Endothelial cell of umbilical vein (primary cell): ENCODE measurements around the gene KERA. TPM values are rescaled to one million over a fixed set of nuclear protein-coding genes. Genes with fewer than 3 reads are reported as not detected.

Source experiments
- BruUV-seq: library from RNA; stranded (reverse); fragments of 400-500 nt; replicated peaks from 2 replicates; lab custom pipeline; 2021; lab: Mats Ljungman, UMichigan
- CTCF ChIA-PET: fragments of 300-600, 350-600 bp; sonication (Branson Sonifier 250); formaldehyde crosslinking; loops from one replicate; lab custom pipeline; 2021; ENCODE audit warnings: antibody characterized with exemption, inconsistent platforms; lab: Charles Lee
- POLR2A ChIA-PET: fragments of 300-600, 350-600 bp; sonication (Branson Sonifier 250); formaldehyde crosslinking; loops from one replicate; lab custom pipeline; 2021; ENCODE audit warnings: antibody characterized with exemption, inconsistent platforms; lab: Charles Lee
- DNase-seq: peaks from one replicate; pipeline ENCODE4 v3.0.0-alpha.2; 2011; ENCODE audit warnings: low read depth, low spot score
- FAIRE-seq: peaks from 2 replicates; lab custom pipeline; 2011; peaks lifted over from hg19 to GRCh38; lab: Jason Lieb, UNC
- H2AFZ ChIP-seq: 2 replicates; pipeline ENCODE4 v1.6.0; 2012; ENCODE audit warnings: low read depth, low read length, control low read depth, inconsistent platforms
- H3K27ac ChIP-seq: 2 replicates; pipeline ENCODE4 v1.5.1; 2011; ENCODE audit warnings: low read depth, mild to moderate bottlenecking, control low read depth, low read length, moderate library complexity; ENCODE audit not compliant: insufficient read depth
- H3K27me3 ChIP-seq, 2 experiments: 2 replicates each; pipeline versions ENCODE4 v1.6.0 to v1.6.1; 2011; ENCODE audit warnings: low read length in 2 of 2, mixed read lengths in 1 of 2; ENCODE audit not compliant: control insufficient read depth in 2 of 2, insufficient read depth in 2 of 2
- H3K36me3 ChIP-seq, 2 experiments: 2 replicates in 1 of 2; 3 replicates in 1 of 2; pipeline ENCODE4 v1.5.1; 2011; ENCODE audit warnings: low read length in 2 of 2, mild to moderate bottlenecking in 1 of 2, moderate library complexity in 1 of 2; ENCODE audit not compliant: control insufficient read depth in 2 of 2, insufficient read depth in 2 of 2; ENCODE audit errors: extremely low read depth in 1 of 2
- H3K4me1 ChIP-seq: 3 replicates; pipeline ENCODE4 v1.5.1; 2011; ENCODE audit warnings: mild to moderate bottlenecking, low read length; ENCODE audit not compliant: control insufficient read depth, insufficient read depth; ENCODE audit errors: extremely low read depth
- H3K4me2 ChIP-seq: 2 replicates; pipeline ENCODE4 v1.6.1; 2011; ENCODE audit warnings: low read length, control low read depth, mixed read lengths; ENCODE audit not compliant: insufficient read depth
- H3K4me3 ChIP-seq, 3 experiments: fragments of 200-600 bp in 1 of 3; sonication (generic), shearing (Covaris generic) in 1 of 3; replicated peaks in 1 of 3; 2 replicates each; pipeline ENCODE4 v1.5.1; 2011 to 2016; ENCODE audit warnings: control low read depth in 3 of 3, low read length in 3 of 3, mild to moderate bottlenecking in 2 of 3, inconsistent platforms in 1 of 3, low read depth in 1 of 3, moderate library complexity in 1 of 3; ENCODE audit not compliant: insufficient read depth in 1 of 3
- H3K79me2 ChIP-seq: 2 replicates; pipeline ENCODE4 v1.6.0; 2012; ENCODE audit warnings: low read length, inconsistent platforms; ENCODE audit not compliant: control insufficient read depth, insufficient read depth
- H3K9ac ChIP-seq: replicated peaks from 2 replicates; pipeline ENCODE3; 2011; ENCODE audit warnings: low read length, control low read depth; ENCODE audit not compliant: insufficient read depth; ENCODE audit errors: extremely low read depth
- H3K9me1 ChIP-seq: replicated peaks from 3 replicates; pipeline ENCODE4 v1.6.0; 2011; ENCODE audit warnings: mild to moderate bottlenecking, low read length; ENCODE audit not compliant: control insufficient read depth, insufficient read depth; ENCODE audit errors: extremely low read depth
- H3K9me3 ChIP-seq: replicated peaks from 2 replicates; pipeline ENCODE4 v1.5.1; 2012; ENCODE audit warnings: low read length, inconsistent platforms; ENCODE audit not compliant: control insufficient read depth, insufficient read depth
- H4K20me1 ChIP-seq: replicated peaks from 2 replicates; pipeline ENCODE3; 2011; ENCODE audit warnings: mild to moderate bottlenecking, low read length; ENCODE audit not compliant: control insufficient read depth, insufficient read depth; ENCODE audit errors: extremely low read depth
- EZH2 ChIP-seq: IDR thresholded peaks from 2 replicates; pipeline ENCODE4 v1.6.1; 2012; ENCODE audit warnings: borderline replicate concordance, low read depth, mild to moderate bottlenecking, moderate library complexity, low read length, inconsistent platforms; ENCODE audit not compliant: severe bottlenecking
- FOS ChIP-seq: IDR thresholded peaks from 2 replicates; pipeline ENCODE4 v1.6.1; 2011; ENCODE audit warnings: mild to moderate bottlenecking, low read length, moderate library complexity, borderline replicate concordance; ENCODE audit not compliant: insufficient read depth
- GATA2 ChIP-seq: IDR thresholded peaks from 2 replicates; pipeline ENCODE4 v1.7.0; 2011; ENCODE audit warnings: low read depth, mild to moderate bottlenecking, moderate library complexity, mixed read lengths, low read length; ENCODE audit not compliant: insufficient read length, insufficient read depth
- JUN ChIP-seq: IDR thresholded peaks from 2 replicates; pipeline ENCODE4 v1.6.1; 2011; ENCODE audit warnings: borderline replicate concordance, low read depth; ENCODE audit not compliant: insufficient read length, insufficient read depth
- MYC ChIP-seq: IDR thresholded peaks from one replicate; pipeline ENCODE4 v1.6.1; 2011; ENCODE audit warnings: mild to moderate bottlenecking, low read depth, low read length
- POLR2A ChIP-seq: IDR thresholded peaks from 2 replicates; pipeline ENCODE4 v1.6.1; 2012; ENCODE audit warnings: low read depth, mild to moderate bottlenecking, control low read depth, low read length
- POLR2AphosphoS5 ChIP-seq: IDR thresholded peaks from 2 replicates; pipeline ENCODE4 v1.6.1; 2012; ENCODE audit warnings: low read depth, mild to moderate bottlenecking, control low read depth, low read length, moderate library complexity; ENCODE audit not compliant: insufficient read depth
- dilution Hi-C: fragments of 300-500 bp; cut with MboI; formaldehyde crosslinking; loops from one replicate; pipeline ENCODE4 v1.15.0; 2019; ENCODE audit warnings: low sequenced_read_pairs; ENCODE audit not compliant: extremely low pct_ligation_motif_present
- intact Hi-C: fragments of 100-400 bp; cut with micrococcal nuclease; formaldehyde crosslinking; loops from one replicate; pipeline ENCODE4 v1.10.0; 2022
- polyA plus RNA-seq, 4 experiments: library from polyadenylated mRNA; depleted of rRNA in 3 of 4; stranded (reverse) in 3 of 4; unstranded in 1 of 4; fragments of >200 nt; gene quantifications; 2 replicates each; pipeline versions ENCODE4 v1.2.1 to v1.2.3, GENCODE V29; 2011 to 2012; ENCODE audit warnings: missing spikeins in 1 of 4
- total RNA-seq: library from RNA; stranded (reverse); gene quantifications from 2 replicates; pipeline ENCODE4 v1.2.3, GENCODE V29; 2021
- TF ChIP-seq, protein P1 (sequence below), 2 donors: IDR thresholded peaks; 1 replicate in 1 of 2; 2 replicates in 1 of 2; pipeline ENCODE4 v1.5.1; 2011; ENCODE audit warnings: low read length in 2 of 2, mild to moderate bottlenecking in 2 of 2, moderate library complexity in 2 of 2, control low read depth in 1 of 2, inconsistent platforms in 1 of 2, low read depth in 1 of 2; ENCODE audit not compliant: insufficient read depth in 1 of 2; ENCODE audit errors: extremely low read depth in 1 of 2
- TF ChIP-seq, protein P2 (sequence below): IDR thresholded peaks from 2 replicates; pipeline ENCODE4 v1.6.1; 2011; ENCODE audit not compliant: insufficient read depth, insufficient read length

KERA gene
- total and polyA plus RNA-seq, 2 donors (not counting 3 experiments of a cell fraction or from before 2014, with no cell fraction given), result not detected

DNA sequence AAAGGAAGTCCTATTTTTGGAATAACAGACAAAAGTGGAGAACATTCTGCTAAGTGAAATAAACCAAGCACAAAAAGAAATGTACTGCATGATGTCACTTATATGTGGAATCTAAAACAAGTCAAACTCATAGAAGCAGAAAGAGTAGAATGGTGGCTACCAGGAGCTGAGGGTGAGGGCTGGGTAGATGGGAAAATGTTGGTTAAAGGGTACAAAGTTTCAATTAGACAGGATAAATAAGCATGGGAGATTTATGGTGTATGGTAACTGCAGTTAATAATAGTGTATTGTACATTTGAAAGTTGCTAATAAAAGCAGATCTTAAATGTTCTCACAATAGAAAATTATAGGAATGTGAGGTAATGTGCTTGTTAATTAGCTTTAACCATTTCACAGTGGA, 40.6 kb upstream of the KERA start:
- H3K9ac ChIP-seq, result no peak overlapping the region

More for the DNA sequence above, 40.6 kb upstream of the KERA start:
- intact Hi-C loops, result no loop called here
- Histone ChIP-seq H3K79me2 (no peaks in the 10 kb centered on the region), H3K27ac (no peak overlapping the region), H3K4me3 (no peak overlapping the region), H4K20me1 (no peaks in the 10 kb centered on the region), H3K9me3 (no peaks in the 10 kb centered on the region), H3K4me2 (no peak overlapping the region), H3K36me3 (no peaks in the 10 kb centered on the region), H3K27me3 (no peaks in the 10 kb centered on the region), H2AFZ (no peak overlapping the region), H3K4me1 (no peaks in the 10 kb centered on the region), H3K9me1 (no peaks in the 10 kb centered on the region)
- dilution Hi-C loops, result no loop called here
- TF ChIP-seq JUN (no peak), EZH2 (no peak), GATA2 (no peak), MYC (no peak), FOS (no peak), POLR2A (no peak), POLR2AphosphoS5 (no peak)
- TF ChIP-seq, protein P1, sequence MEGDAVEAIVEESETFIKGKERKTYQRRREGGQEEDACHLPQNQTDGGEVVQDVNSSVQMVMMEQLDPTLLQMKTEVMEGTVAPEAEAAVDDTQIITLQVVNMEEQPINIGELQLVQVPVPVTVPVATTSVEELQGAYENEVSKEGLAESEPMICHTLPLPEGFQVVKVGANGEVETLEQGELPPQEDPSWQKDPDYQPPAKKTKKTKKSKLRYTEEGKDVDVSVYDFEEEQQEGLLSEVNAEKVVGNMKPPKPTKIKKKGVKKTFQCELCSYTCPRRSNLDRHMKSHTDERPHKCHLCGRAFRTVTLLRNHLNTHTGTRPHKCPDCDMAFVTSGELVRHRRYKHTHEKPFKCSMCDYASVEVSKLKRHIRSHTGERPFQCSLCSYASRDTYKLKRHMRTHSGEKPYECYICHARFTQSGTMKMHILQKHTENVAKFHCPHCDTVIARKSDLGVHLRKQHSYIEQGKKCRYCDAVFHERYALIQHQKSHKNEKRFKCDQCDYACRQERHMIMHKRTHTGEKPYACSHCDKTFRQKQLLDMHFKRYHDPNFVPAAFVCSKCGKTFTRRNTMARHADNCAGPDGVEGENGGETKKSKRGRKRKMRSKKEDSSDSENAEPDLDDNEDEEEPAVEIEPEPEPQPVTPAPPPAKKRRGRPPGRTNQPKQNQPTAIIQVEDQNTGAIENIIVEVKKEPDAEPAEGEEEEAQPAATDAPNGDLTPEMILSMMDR (IDR thresholded peaks at IDR 0.05; ENCODE audit: extremely low read depth in 1 of 2, insufficient read depth in 1 of 2, low read depth in 1 of 2, low read length in 2 of 2), result no peak
- TF ChIP-seq, protein P2, sequence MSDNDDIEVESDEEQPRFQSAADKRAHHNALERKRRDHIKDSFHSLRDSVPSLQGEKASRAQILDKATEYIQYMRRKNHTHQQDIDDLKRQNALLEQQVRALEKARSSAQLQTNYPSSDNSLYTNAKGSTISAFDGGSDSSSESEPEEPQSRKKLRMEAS, result no peak
- DNase-seq (no peak), FAIRE-seq (no peak)
- CTCF ChIA-PET, result interaction anchor here (1.3 to 2.6 kb wide), 3 partner anchors 10 to 15 kb away, joined by 3 to 14 read pairs (median 3); no protein-coding TSS in a partner anchor
- POLR2A ChIA-PET, result no interaction called here
- no TSS peak for BruUV-seq
